ENCODE results near the gene CYP24A1.

DNA sequence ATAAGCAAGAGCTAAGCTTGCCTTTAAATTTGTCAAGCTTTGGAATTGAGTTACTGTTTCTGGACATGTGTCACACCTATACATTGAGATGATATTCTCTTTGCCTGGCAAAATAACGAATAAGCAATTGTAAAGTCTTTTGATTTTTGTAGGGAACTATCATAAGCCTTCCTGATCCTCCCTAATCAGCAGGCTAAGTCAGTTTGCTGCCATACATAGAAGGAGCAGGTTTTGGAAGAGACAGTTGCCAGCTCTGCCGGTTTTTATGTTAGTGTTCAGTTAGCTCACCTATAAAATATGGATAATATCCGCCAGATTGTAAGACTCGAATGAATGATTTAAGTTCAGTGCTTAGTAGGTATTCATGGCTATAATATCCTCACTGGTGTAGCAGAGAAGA is 69.0 kb downstream of the CYP24A1 start:
- TF ChIP-seq EZH2 (IDR thresholded peaks at IDR 0.05; ENCODE audit: borderline replicate concordance, insufficient read depth, low read depth, low read length, poor library complexity, severe bottlenecking): no peak
- TF ChIP-seq, protein P1, sequence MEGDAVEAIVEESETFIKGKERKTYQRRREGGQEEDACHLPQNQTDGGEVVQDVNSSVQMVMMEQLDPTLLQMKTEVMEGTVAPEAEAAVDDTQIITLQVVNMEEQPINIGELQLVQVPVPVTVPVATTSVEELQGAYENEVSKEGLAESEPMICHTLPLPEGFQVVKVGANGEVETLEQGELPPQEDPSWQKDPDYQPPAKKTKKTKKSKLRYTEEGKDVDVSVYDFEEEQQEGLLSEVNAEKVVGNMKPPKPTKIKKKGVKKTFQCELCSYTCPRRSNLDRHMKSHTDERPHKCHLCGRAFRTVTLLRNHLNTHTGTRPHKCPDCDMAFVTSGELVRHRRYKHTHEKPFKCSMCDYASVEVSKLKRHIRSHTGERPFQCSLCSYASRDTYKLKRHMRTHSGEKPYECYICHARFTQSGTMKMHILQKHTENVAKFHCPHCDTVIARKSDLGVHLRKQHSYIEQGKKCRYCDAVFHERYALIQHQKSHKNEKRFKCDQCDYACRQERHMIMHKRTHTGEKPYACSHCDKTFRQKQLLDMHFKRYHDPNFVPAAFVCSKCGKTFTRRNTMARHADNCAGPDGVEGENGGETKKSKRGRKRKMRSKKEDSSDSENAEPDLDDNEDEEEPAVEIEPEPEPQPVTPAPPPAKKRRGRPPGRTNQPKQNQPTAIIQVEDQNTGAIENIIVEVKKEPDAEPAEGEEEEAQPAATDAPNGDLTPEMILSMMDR (IDR thresholded peaks at IDR 0.05): no peak

Data from B cell (primary cell).